TTC549 (cell line): ENCODE results near the gene RIMKLA.

ENCODE experiments used
- FAIRE-seq: peaks from 2 replicates; lab custom pipeline; 2012; peaks lifted over from hg19 to GRCh38; lab: Jason Lieb, UNC

The RIMKLA gene

DNA sequence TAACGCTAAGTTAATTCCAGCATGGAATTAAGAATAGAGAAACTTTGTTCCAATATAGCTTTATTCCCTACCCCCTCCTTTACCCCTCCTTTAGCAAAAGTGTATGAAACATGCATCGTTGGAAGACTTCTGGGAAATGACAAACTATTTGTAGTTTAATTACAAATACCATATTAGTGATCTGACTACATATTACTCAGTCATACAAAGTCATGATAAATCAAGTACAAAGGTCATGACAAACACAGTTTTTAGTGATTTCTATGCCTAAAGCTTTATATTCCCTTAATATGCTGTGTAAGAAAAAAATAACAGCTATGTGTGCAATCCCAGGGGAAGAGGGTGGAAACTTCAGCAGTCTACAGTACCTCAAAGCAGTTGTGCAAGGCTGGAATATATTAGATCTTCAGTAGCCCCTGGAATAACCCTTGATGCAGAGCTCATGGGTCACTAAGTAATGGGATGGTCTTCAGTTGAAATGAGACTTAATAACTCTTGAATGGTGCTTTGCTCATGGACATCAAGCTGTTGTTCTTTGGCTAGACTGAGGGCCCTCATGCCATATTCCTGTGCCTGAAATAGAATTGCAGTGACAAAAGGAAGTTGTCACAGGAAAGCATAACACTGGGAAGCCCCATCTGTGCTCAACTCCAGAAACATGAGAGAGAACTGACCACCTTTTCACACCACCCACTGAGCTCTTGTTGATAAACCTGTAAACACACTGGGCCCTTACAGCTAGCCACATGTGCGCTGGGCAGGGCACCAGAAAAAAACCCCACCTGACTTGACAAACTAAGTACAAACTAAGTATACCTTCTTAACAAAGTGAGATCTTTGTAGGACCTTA lies 49.9 kb downstream of the RIMKLA start:
- FAIRE-seq: no peak

DNA sequence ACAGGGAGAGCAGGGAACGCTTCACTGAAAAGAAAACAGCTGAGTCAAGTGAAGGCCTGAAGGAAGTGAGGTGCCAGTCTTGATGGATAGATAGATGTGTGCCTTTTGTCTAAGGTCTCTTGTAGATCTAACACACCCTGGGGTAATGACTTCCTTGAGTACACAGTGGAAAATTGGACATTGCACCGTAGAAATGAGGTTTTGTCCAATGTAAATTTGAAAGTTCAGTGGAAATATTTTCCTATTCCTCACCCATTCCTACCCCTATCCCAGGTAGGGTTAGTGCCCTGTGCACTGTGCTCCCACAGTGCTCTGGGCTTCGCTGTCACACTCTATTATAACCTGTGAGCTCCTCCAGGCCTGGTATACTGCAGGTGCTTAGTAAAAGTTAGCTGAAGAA lies 50.9 kb downstream of the RIMKLA start:
- no peak for FAIRE-seq

- FAIRE-seq: no peak
Measured at GRCh38 chr1:42432714-42433113, 52.1 kb downstream of the RIMKLA start.

DNA sequence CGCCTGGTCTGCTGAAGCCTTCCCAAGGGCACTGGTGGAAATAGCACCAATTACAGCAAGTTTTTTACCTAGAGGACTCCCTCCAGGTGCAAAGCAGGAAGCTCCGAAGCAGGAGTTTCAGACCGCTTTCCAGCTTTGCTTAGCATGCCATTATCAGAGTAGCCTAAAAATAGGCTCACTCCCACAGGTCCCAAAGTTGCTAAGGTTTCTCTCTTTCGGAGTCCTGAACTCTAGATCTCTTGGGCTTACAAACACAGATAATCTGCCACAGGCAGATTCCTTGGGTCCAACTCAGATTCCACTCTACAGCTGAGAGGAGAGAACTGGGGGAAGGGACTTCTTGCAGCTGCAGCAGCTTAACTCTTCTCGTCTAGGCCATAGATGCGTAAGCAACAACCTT lies 52.8 kb downstream of the RIMKLA start:
- no peak for FAIRE-seq

GRCh38 chr1:42434340-42434739 lies 53.7 kb downstream of the RIMKLA start:
- no peak for FAIRE-seq

GRCh38 chr1:42439940-42440339 lies 59.3 kb downstream of the RIMKLA start:
- FAIRE-seq: no peak

DNA sequence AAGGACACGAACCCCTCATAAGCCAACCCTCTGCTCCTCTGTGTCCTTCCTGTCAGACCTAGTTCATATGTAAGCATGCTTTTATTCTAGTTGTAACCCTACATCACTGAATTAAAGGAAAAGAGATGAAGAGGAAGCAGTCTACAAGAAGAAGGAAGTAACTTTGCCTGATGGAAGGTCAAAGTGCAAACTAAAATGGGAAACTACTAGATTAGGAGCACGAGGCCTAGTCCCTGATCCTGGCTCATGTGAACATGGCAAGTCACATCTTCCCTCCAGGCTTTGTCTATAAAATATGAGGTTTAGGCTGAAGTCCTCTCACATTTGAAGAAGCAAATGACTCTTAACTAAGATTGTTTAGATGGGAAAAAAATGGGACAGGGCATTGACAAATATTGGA lies 62.1 kb downstream of the RIMKLA start:
- FAIRE-seq: no peak

DNA sequence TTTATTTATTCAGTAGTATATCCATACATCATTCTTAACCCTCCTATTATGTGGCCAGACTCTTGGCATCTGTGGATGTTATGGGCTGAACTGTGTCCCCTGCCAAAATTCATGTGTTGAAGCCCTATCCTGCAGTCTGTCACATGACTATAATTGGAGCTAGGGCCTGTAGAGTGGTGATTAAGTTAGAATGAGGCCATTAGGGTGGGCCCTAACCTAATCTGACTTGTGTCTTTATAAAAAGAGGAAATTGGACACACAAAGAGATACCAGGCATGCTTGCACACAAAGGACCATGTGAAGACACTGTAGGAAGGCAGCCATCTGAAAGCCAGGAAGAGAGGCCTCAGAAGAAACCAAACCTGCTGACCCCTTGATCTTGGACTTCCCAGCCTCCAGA lies 68.7 kb downstream of the RIMKLA start:
- no peak for FAIRE-seq

GRCh38 chr1:42450061-42450460 lies 69.5 kb downstream of the RIMKLA start:
- no peak for FAIRE-seq

- FAIRE-seq: no peak
Measured at GRCh38 chr1:42453386-42453785, 72.8 kb downstream of the RIMKLA start.

GRCh38 chr1:42454403-42454802 lies 73.8 kb downstream of the RIMKLA start:
- no peak for FAIRE-seq

DNA sequence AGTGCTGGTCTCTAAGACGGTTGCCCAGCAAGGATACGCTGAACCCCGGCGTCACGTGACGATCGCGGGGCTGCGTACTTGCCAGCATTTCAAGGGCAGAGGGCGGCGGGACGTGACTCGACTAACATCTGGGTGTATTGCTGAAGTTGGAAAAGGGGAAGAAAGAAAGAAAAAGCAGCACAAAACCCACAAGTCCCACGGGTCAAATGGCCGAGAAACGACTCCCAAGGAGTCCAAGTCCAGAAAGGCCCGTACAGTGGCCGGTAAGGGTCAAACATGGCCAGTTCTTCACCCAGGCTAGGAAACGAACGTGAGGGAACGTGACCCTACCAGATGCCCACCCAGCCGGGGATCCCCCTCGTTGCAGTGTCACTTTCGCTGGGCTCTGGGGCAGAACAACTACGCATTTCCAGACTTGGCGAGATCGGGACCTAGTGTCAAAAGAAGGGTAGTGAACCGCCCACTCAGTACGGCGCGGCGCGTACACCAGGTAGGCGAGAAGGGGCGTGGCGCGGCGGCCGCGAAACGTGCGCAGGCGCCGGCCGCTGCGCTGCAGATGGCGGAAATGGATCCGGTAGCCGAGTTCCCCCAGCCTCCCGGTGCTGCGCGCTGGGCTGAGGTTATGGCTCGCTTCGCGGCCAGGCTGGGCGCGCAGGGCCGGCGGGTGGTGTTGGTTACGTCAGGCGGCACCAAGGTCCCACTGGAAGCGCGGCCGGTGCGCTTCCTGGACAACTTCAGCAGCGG lies 75.6 kb downstream of the RIMKLA start, which contains the start of the genes PPCS and ZMYND12:
Gene PPCS, plus strand, starts transcription at position 534 of the 744 bp plus-strand sequence. Its CDS starts 23 bp downstream, at position 557.
Gene ZMYND12, minus strand, starts transcription at position 13 of the 744 bp plus-strand sequence. CDS start 25 bp downstream, outside the sequence.
- FAIRE-seq: no peak

DNA sequence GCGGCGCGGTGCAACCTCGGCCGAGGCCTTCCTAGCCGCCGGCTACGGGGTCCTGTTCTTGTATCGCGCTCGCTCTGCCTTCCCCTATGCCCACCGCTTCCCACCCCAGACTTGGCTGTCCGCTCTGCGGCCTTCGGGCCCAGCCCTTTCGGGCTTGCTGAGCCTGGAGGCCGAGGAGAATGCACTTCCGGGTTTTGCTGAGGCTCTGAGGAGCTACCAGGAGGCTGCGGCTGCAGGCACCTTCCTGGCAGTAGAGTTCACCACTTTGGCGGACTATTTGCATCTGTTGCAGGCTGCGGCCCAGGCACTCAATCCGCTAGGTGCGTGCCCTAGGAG lies 76.1 kb downstream of the RIMKLA start:
- no peak for FAIRE-seq

DNA sequence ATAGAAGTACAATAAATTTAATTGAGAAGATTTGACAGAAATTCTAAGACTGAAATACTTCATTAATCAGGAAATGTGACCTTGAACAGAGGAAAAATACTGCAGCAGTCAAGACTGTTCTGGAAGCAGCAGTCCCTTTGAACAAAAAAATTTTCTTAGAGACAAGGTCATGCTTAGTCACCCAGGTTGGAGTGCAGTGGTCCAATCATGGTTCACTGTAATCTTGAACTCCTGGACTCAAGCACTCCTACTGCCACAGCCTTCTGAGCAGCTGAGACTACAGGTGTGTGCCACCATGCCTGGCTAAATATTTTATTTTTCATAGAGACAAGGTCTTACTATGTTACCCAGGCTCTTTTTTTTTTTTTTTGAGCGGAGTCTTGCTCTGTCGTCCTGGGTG lies 80.6 kb downstream of the RIMKLA start:
- FAIRE-seq: no peak

DNA sequence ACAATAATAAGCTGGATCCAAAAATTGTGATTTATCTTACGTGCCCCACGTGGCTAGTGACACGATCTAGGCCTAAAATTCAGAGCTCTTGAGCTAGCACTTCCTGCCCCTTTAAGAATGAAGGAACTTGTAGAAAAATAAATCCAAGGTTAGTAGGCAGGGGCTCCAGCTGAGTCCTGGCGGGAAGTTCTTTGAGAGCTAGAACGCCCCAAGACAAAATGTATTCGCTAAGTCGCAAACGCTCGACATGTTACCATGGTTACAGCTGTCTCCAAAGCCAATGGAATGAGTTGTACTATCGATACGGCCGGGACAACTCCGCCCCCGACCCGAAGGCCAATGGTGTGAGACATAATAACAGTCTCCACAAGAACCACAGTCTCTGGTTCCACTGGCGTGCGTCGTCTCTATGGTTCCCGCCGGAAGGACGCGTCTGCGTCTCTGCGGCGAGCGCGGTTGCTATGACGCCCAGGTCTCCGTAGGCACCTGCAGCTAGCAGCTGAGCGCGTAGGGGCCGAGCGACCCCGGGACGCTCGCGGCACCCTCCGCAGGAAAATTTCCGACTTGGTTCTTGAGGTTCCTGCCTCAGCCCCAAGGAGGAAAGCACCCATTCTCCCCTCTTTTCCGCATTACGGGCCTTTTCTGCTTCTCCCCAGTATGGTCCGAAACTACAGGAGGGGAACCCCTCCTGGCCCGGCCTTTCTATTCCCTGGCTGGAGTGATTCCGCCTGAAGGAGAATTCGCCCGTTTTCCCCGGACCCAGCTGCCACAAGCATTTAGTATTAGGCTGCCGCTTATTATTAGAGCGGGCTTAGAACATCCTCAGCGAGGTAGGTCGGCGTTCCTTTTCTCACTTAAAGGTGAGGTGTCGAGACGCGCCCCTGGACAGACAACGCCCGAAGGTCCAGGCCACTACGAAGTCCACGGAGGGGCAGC lies 82.5 kb downstream of the RIMKLA start, which contains the start of gene CCDC30:
Gene CCDC30, plus strand, starts transcription at position 459 of the 936 bp plus-strand sequence. CDS start 17,266 bp downstream, outside the sequence.
- peak; percentile 98 for FAIRE-seq

- no peak for FAIRE-seq
Measured at GRCh38 chr1:42463921-42464320, 83.3 kb downstream of the RIMKLA start.

- no peak for FAIRE-seq
Measured at GRCh38 chr1:42466030-42466429, 85.4 kb downstream of the RIMKLA start.

GRCh38 chr1:42469727-42470126 lies 89.1 kb downstream of the RIMKLA start:
- FAIRE-seq: no peak
